Left ventricle myocardium inferior (tissue), 1 donor: ENCODE data around the gene LPCAT3. TPM values are rescaled to one million over a fixed set of nuclear protein-coding genes. Genes with fewer than 3 reads are reported as not detected.

Experiments used
- DNase-seq: peaks from one replicate; pipeline ENCODE4 v3.0.0-alpha.2; 2020
- H3K27ac ChIP-seq: fragments of 200-600 bp; replicated peaks from 2 replicates; pipeline ENCODE4 v1.8.0; 2021
- H3K27me3 ChIP-seq: fragments of 200-600 bp; 2 replicates; pipeline ENCODE4 v1.8.0; 2021; ENCODE audit warnings: low read depth
- H3K36me3 ChIP-seq: fragments of 200-600 bp; 2 replicates; pipeline ENCODE4 v1.8.0; 2021
- H3K4me1 ChIP-seq: fragments of 200-600 bp; 2 replicates; pipeline ENCODE4 v1.8.0; 2021
- H3K4me3 ChIP-seq: fragments of 200-600 bp; 2 replicates; pipeline ENCODE4 v1.8.0; 2021; ENCODE audit warnings: mild to moderate bottlenecking, moderate library complexity
- H3K9me3 ChIP-seq: fragments of 200-600 bp; replicated peaks from 2 replicates; pipeline ENCODE4 v1.8.0; 2021
- intact Hi-C: fragments of 100-400 bp; cut with micrococcal nuclease; formaldehyde crosslinking; loops from one replicate; pipeline ENCODE4 v1.11.0; 2022
- total RNA-seq: library from RNA; stranded (reverse); fragmentation: NEBNext Ultra II Directional; extraction: Animal tissue kit (Norgen Biotek cat#: 25700); gene quantifications from one replicate; pipeline ENCODE4 v1.2.1, GENCODE V29; 2021
- TF ChIP-seq, protein P1 (sequence below): fragments of 200-600 bp; IDR thresholded peaks from 2 replicates; pipeline ENCODE4 v1.8.0; 2021; ENCODE audit warnings: antibody characterized with exemption, mild to moderate bottlenecking, borderline replicate concordance
- donor health status: DM: no; HTN: yes; CAD: no; lungs with severe emphysema.

LPCAT3 gene
- total RNA-seq, 1 donor from 2014 or later = 35.1 TPM

DNA sequence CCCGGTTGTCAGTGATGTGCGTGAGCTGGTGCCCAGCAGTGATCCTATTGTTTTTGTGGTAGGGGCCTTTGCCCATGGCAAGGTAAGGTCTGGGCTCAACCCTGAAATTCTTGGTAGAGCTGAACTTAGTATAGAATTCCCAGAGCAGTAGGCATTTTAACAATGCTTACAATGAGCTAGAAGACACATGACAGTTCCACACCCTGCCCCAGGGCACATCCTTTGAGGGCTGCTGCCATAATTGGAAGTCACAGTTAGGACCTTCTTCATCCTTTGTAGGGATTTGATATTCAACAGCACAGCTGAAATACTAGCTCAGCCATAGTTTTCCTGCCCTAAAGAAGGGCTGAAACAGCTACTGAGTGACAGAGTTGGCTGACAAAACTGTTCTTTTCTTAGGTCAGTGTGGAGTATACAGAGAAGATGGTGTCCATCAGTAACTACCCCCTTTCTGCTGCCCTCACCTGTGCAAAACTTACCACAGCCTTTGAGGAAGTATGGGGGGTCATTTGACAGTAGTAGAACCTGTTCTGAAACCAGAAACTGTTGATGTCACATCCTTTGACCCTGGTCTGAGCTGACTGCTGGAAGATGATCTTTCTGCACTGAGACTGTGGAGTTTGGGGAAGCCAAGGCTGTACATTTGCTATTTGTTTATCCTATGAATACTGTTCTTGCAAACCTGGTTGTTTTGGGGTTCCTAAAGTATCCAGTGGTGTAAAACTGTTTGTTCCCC, 42.8 kb downstream of the LPCAT3 start:
- no peak overlapping the region for H3K27ac ChIP-seq
- TF ChIP-seq, protein P1, sequence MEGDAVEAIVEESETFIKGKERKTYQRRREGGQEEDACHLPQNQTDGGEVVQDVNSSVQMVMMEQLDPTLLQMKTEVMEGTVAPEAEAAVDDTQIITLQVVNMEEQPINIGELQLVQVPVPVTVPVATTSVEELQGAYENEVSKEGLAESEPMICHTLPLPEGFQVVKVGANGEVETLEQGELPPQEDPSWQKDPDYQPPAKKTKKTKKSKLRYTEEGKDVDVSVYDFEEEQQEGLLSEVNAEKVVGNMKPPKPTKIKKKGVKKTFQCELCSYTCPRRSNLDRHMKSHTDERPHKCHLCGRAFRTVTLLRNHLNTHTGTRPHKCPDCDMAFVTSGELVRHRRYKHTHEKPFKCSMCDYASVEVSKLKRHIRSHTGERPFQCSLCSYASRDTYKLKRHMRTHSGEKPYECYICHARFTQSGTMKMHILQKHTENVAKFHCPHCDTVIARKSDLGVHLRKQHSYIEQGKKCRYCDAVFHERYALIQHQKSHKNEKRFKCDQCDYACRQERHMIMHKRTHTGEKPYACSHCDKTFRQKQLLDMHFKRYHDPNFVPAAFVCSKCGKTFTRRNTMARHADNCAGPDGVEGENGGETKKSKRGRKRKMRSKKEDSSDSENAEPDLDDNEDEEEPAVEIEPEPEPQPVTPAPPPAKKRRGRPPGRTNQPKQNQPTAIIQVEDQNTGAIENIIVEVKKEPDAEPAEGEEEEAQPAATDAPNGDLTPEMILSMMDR = no peak
- H3K27me3 ChIP-seq = no peaks in the 10 kb centered on the region
- peaks cover 40% of the 10 kb centered on the region for H3K4me1 ChIP-seq
- DNase-seq = no peak
- no peak overlapping the region for H3K4me3 ChIP-seq
- H3K9me3 ChIP-seq = no peaks in the 10 kb centered on the region
- intact Hi-C loops = no loop called here
- H3K36me3 ChIP-seq = peaks cover 60% of the 10 kb centered on the region

- peaks cover 50% of the 10 kb centered on the region for H3K36me3 ChIP-seq
- intact Hi-C loops = no loop called here
Observed at GRCh38 chr12:6974180-6974579, 44.1 kb downstream of the LPCAT3 start.

DNA sequence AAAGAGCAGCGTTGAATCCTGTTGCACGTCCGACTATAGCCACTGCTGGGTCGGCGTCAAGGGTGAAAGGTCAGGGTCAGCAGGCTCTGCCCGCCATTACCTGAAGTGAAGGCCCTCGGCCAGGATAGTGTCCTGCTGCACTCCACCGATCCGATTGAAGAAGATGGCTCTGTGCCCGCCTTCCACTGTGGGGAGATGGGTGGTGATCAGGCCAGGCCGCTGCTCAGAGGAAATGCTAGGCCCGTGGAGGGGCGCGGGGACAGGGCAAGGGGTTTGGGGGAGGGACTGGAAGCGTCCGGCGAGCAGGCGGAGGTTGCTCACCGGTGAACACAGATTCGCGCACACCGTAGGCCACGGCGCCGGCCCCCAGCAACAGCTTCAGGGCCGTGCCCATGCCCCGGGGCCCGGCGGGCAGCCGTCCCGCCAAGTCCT, 48.2 kb downstream of the LPCAT3 start:
- Histone ChIP-seq H3K9me3 (no peaks in the 10 kb centered on the region), H3K27ac (peak overlapping the region; percentile 93), H3K27me3 (no peaks in the 10 kb centered on the region), H3K4me3 (peak overlapping the region; percentile 77), H3K36me3 (peaks cover 54% of the 10 kb centered on the region), H3K4me1 (peaks cover 52% of the 10 kb centered on the region)
- intact Hi-C loops = no loop called here
- DNase-seq = no peak
- TF ChIP-seq, protein P1 = no peak

More at GRCh38 chr12:6974180-6974579, 44.1 kb downstream of the LPCAT3 start:
- Histone ChIP-seq H3K27me3 (no peaks in the 10 kb centered on the region), H3K4me1 (peaks cover 44% of the 10 kb centered on the region), H3K9me3 (no peaks in the 10 kb centered on the region), H3K4me3 (no peak overlapping the region), H3K27ac (no peak overlapping the region)
- DNase-seq = no peak
- TF ChIP-seq, protein P1 = no peak

DNA sequence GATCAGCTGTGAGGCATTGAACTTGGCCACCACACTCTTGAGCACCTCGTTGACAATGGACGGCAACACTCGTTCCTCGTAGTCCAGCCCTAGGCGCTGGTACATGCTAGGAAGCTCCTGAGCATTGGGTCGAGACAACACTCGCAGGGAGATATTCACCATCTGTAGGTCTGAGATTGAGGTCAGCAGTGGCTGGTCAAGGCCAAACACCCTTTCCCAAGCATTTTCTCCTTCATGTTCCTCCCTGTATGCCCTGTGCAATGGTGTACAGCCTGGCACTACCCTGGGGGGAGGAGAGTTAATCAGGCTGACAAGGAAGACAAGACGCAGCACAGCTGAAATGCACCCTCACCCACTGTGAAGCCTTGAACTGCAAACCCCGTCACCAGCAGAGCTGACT, 49.9 kb downstream of the LPCAT3 start:
- DNase-seq = no peak
- intact Hi-C loops = loop anchor here (10.0 kb wide), 1 partner anchor 46 kb away; the partner anchor contains the start of gene LPCAT3
- Histone ChIP-seq H3K27ac (no peak overlapping the region), H3K36me3 (peaks cover 42% of the 10 kb centered on the region), H3K27me3 (no peaks in the 10 kb centered on the region), H3K4me3 (peak overlapping the region; percentile 77), H3K4me1 (peaks cover 63% of the 10 kb centered on the region), H3K9me3 (no peaks in the 10 kb centered on the region)
- TF ChIP-seq, protein P1 = no peak

DNA sequence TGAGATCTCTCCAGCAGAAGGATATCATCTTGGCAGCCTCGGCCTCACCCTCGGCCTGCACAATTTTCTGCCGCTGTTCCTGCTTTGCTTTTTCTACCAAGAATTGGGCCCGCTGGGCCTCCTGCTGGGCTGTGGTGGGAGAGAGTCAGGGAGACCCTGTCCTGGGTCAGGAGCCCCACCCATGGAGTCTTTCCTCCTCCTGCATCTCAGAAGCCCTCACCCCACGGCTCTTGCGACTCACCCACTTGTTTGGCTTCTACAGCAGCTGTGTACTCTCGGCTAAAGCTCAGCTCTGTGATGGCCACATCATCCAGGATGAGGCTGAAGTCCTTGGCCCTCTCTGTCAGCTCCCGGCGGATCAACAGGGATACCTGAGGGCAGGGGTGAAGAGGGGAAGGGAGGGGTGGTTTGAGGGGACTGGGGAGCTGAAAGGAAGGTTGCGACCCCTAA, 50.6 kb downstream of the LPCAT3 start:
- Histone ChIP-seq H3K27ac (no peak overlapping the region), H3K36me3 (peaks cover 42% of the 10 kb centered on the region), H3K9me3 (no peaks in the 10 kb centered on the region), H3K4me3 (no peak overlapping the region), H3K27me3 (no peaks in the 10 kb centered on the region), H3K4me1 (peaks cover 66% of the 10 kb centered on the region)
- TF ChIP-seq, protein P1 = no peak
- intact Hi-C loops = loop anchor here (10.0 kb wide), 1 partner anchor 47 kb away; the partner anchor contains the start of gene LPCAT3
- DNase-seq = no peak
